Myometrial cell (primary cell): Measurements from ENCODE around the gene CLIP1. TPM values are rescaled to one million over a fixed set of nuclear protein-coding genes. Genes with fewer than 3 reads are reported as not detected.

ENCODE experiments used
- total RNA-seq: library from RNA; depleted of rRNA; stranded (reverse); fragments of >200 nt; gene quantifications from 2 replicates; pipeline ENCODE4 v1.2.3, GENCODE V29; 2015

Gene CLIP1
- 20.2 and 43.2 TPM in 2 replicates for total RNA-seq

GRCh38 chr12:122421821-122422729, at the start of gene CLIP1:
Gene CLIP1 (minus strand): TSS chr12:122422669. CDS start chr12:122380452, 42,217 bp downstream.

GRCh38 chr12:122266230-122266901, 156.1 kb downstream of the CLIP1 start, which contains the start of gene VPS33A:
Gene VPS33A (minus strand): TSS chr12:122266494. CDS start chr12:122266408, 86 bp downstream.

GRCh38 chr12:122225683-122226365, 196.6 kb downstream of the CLIP1 start, which contains the start of gene DIABLO:
Gene DIABLO (minus strand): TSS chr12:122226052. CDS start chr12:122226014, 38 bp downstream.

Other genes with a start within 250 kb of the CLIP1 start
- gene IL31, start 248.4 kb downstream of the CLIP1 start, total RNA-seq: not detected in 2 replicates
- gene LRRC43, start 239.5 kb downstream of the CLIP1 start, total RNA-seq: 8.3 and 11.5 TPM in 2 replicates
- gene B3GNT4, start 219.0 kb downstream of the CLIP1 start, total RNA-seq: not detected in 2 replicates
- 61.1 and 70.1 TPM in 2 replicates for gene DIABLO, start 196.6 kb downstream of the CLIP1 start, total RNA-seq
- 18.7 and 26.4 TPM in 2 replicates for gene VPS33A, start 156.2 kb downstream of the CLIP1 start, total RNA-seq
- 15.9 and 16.0 TPM in 2 replicates for gene ZCCHC8, start 78.3 kb upstream of the CLIP1 start, total RNA-seq
- 16.7 and 30.1 TPM in 2 replicates for gene RSRC2, start 104.3 kb upstream of the CLIP1 start, total RNA-seq
- 16.7 and 33.5 TPM in 2 replicates for gene KNTC1, start 104.6 kb upstream of the CLIP1 start, total RNA-seq